GM19025 (cell line): ENCODE results near the gene PRDM15.

Source experiments
- ATAC-seq: cut with Tn5 transposase; IDR thresholded peaks from one replicate; pipeline ENCODE4 v1.9.1; 2021; ENCODE audit warnings: mild to moderate bottlenecking, low read depth, moderate library complexity; ENCODE audit not compliant: unreplicated experiment

The PRDM15 gene

DNA sequence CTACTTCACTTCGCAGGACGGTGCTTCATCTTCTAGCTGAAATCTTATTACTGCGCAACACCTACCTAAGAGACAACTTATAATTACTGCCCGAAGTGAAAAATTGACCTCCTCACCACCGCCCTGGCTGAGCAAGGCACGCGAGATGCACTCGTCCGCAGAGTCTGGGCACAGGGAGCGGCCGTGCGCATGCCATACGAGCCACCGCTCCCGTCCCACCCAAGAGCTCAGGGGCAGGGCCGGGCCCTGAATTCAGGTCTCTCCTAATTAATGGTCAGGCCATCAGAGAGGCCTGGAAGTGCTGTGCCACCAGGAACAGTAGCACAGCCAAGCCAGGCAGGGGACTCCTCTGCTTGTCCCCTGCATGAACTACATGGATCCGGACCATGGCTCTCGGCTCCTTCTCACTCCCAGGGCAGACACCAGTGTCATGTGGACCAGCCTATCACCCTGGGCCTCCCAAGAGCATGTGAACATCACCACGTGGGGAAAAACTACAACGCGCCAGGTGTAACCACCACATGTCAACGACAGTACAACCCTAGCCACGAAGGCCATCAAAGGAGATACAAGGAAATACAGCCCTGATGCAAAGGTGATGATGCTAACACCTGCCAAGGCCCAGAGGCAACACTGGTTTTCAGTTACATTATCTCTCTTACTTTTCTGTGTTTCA is 123.7 kb downstream of the PRDM15 start:
- ATAC-seq, result no peak

DNA sequence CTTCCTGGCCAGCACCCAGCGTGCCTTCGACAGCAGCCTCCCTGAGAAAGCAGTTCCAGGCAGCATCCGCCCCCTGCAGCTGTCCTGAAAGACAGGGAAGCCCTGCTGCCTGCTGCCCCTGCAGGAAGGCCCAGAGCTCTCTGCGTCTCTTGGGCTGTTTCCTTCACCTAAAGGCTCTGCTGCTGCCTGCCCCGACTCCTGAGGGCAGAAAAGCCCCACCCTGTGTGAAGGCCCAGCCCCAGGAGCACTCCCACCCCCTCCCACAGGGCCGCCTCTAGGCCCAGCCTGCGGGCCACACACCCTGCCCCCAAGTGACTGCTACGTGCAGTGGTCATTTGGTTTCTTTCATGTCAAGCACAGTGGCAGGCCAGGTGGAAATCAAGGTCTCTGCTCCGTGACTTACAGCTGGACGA is 124.7 kb downstream of the PRDM15 start:
- no peak for ATAC-seq

DNA sequence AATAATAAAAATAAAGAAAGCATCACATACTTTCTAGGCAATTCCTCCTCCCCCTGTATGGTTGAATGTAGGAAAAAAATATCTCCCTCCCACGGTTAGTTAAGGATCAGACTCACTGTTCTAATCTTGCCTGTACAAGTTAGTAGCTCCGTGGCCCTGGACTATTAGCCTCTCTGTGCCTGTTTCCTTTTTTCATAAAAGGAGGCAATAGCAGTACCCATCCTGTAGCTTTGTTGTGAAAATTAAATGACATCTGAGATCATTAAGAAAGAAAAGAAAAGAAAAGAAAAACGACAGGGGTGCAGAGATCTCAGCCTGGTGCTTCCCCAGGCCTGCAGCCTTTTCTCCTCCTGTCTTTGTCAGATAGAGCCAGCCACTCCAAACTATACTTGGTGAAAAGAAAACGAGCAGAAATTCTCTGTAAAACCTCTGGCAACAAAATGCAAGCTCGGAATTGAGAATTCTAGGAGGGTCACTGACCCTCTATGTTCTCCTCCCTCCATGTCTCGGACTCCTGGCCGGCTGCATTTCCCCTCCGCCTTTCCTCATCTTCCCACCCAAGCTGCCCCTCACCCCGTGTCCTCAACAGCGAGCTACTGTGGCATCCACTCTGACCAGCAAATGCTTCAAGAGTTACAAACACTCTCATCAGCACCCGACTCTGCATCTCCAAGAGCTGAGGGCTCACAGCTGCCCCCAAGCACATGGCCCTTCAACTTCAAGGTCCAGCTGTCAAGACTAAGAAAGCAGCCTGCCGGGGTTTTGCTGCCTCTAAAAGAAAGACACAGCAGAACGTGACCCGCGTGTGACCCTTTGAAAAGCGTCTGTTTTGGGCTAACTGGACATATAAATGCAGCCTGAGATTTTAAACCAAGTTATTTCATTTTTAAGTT is 125.9 kb downstream of the PRDM15 start:
- no peak for ATAC-seq

DNA sequence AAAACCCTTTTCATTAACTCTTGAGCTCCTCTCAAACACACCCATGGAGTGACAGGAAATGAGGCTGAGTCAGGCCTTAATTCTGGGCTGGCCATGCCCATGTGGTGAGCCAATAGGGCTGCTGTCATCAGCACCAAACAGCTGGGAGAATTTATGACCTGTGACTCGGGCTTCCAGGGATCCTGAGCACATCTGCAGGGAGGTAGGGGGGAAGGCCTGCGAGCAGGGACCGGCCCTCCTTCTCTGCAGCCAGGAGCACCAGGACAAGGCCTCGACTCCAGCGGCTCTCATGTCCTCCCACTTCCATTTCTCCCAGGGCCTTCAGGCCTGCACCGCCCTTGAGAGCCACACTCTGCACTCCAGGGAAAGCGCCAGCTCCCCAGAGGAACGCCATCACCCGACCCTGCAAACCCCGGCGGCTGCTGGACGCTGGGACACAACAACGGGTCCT is 126.9 kb downstream of the PRDM15 start:
- ATAC-seq, result no peak

DNA sequence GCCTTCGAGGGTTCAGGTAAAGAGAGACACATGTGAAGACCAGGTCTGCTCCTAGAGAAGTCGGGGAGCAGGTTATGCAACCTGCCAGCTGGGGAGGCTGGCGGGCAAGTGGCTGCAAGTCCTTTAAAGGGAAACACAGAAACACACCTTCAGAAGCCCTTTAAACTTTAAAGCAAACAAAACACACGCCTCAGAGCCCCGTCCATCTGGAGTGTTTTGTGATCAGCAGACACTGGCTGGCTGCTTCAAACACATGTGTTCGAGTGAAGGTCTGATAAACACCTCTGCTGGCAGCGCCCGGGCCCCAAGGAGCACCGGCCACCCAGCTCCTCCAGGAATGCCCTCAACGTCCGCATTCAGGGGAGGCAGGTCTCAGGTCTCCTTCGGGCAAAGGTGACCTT is 127.5 kb downstream of the PRDM15 start:
- ATAC-seq, result no peak

DNA sequence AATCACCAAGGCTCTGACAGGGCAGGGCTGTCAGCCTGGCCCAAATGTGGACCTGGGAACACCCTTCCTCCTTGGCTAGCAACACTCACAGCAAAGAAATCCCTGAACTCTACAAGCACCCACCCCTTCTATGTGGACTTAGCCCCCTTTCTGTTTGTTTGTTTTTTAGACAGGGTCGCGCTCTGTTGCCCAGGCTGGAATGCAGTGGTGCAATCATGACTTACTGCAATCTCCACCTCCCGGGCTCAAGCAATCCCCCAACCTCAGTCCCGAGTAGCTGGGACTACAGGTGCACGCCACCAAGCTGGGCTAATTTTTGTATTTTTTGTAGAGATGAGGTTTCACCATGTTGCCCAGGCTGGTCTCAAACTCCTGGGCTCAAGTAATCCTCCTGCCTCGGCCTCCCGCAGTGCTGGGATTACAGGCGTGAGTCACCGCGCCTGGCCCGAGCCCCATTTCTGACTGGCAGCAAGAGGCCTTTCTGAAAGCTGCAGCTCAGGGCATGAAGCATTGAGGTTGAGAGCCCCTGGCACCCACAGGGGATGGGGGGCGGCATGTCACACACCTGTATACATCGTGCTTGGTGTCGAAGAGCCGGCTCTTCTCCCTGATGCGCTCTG is 128.5 kb downstream of the PRDM15 start:
- ATAC-seq, result no peak

DNA sequence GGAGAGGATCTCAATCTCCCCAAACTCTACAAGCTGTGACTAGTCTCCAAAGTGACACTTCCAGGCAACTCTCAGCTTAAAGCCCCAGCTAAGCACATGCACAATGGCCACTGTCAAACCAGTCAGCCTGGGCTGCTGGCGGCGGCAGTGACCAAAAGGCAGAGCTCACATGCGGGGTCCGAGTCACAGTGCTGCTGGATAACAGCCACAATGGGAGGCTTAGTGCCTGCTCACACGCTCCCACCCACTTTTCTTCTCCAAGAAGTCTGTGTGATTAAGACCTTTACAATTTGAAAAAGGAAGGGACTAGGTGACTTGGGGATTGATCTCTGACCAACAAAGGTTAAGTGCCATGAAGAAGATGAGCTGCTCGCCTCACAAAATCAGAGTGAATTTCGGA is 129.1 kb downstream of the PRDM15 start:
- ATAC-seq, result no peak

DNA sequence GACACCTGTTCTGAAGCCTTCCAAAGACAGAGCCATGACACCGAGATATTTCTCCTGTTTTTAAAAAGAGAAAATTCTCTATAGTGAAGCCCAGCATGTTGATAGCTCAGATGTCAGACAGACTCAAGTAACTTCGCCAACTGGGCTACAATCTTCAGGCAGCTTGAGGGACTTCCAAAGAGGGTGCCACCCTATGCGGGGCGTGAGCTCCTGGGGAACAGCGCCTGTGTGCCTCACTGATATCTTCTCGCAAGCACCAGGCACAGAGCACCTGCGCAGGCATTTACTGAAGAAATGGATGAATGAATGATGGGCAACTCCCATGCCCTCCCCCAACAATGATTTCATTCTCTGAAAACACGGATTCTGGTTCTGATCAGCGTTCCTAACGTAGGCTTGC is 129.9 kb downstream of the PRDM15 start:
- no peak for ATAC-seq
